GM19467 (cell line): ENCODE results near the gene WDFY4.

ENCODE experiments used
- ATAC-seq: cut with Tn5 transposase; IDR thresholded peaks from one replicate; pipeline ENCODE4 v1.9.1; 2021; ENCODE audit warnings: mild to moderate bottlenecking, moderate library complexity; ENCODE audit not compliant: unreplicated experiment

WDFY4 gene

GRCh38 chr10:48958598-48959190 lies 274.0 kb downstream of the WDFY4 start:
- ATAC-seq = no peak

DNA sequence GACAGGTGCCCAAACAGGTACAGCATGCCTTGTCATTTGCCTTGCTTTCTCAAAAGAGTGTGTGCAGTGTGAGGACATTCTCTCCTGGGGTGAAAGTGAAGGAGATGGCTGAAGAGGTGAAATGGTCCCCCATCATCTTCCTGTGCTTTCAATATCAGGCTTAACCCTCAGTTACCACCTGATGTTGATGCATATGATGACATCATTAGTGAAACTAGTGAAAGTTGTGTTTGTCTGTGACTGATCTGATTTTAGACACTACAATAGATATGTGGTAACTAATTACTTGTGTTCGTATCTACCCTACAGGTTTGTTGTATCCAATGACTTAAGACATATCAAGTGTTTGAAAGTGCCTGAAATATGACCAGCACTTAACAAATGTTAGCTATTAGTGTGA lies 279.4 kb downstream of the WDFY4 start:
- ATAC-seq = no peak

DNA sequence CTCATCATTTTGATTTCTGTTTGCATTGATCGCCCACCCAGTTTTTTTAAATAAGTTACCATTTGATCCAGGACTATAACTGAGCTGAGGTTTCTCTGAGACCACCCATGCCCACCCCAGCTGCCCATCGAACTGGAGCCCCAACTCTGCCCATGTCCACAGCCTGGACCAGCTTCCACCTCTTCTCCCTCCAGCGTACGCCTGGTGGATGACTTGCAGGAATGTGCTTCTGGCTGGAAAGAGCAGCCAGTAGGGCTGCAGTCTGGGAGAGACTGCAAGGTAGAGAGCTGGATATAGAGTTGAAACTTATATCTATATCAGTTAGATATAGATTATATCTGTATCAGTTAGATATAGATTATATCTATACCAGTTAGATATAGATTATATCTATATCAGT lies 280.8 kb downstream of the WDFY4 start:
- no peak for ATAC-seq

GRCh38 chr10:48968036-48968435 lies 283.4 kb downstream of the WDFY4 start:
- no peak for ATAC-seq

GRCh38 chr10:48970046-48970445 lies 285.4 kb downstream of the WDFY4 start:
- no peak for ATAC-seq

DNA sequence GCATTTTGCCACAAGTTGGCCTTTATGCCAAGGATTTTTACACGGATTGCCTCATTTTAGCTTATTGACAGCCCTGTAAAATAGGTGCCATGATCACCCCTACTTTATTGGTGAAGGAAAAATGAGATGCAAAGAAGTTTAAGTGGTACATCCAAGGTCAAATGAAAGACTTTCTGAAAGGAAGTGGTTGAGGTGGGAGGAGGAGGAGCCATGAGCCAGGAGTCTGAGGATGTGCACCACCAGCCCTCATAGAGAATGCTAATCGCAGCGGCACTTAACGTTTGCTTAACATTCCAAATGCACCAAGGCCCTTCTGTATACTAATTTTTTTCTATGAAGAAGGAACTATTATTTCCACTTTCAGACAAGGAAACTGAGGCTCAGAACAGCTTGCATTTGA lies 286.0 kb downstream of the WDFY4 start:
- no peak for ATAC-seq

DNA sequence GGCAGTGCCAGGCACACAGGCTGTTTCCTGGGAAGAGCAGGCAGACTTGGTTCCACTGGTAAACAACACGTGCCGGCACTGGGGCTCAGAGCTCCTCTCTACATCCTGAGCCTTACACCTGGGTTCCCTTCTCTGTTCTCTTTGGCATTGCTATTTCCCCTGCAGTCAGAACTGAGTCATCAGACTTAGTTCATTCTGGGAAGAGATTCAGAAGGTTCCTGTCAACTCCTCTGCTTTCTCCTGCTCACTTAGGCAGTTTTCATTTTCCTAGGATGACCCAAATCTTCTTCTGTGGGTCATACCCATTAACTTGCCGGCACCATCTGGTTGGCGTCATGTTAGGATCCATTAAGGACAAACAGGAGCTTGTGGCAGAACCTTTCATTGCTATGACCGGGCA lies 288.4 kb downstream of the WDFY4 start:
- ATAC-seq = no peak

GRCh38 chr10:48974510-48975156 lies 290.0 kb downstream of the WDFY4 start:
- no peak for ATAC-seq

- no peak for ATAC-seq
These were observed 291.5 kb downstream of the WDFY4 start for GRCh38 chr10:48976196-48976595.

GRCh38 chr10:48978318-48978717 lies 293.6 kb downstream of the WDFY4 start:
- ATAC-seq = no peak

- no peak for ATAC-seq
These were observed 296.7 kb downstream of the WDFY4 start for GRCh38 chr10:48981310-48981907.

DNA sequence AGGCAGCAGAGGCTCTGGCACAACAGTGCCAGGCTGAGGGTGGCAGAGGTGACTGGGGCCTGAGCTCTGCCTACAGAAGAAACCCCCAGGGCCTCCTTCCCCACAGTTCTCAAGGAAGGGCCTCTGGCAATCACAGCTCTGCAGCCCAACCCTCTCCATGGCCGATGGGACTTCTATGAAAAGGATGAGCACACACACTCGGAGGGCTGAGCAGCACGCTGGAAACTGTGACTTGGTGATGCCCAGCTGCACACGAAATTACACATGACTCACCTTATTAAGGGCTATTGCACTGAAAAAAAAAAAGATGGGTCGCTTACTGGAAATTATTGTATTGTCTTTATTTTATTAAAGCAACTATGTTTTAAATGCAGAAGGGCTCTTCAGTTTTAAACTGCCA lies 297.9 kb downstream of the WDFY4 start:
- no peak for ATAC-seq

DNA sequence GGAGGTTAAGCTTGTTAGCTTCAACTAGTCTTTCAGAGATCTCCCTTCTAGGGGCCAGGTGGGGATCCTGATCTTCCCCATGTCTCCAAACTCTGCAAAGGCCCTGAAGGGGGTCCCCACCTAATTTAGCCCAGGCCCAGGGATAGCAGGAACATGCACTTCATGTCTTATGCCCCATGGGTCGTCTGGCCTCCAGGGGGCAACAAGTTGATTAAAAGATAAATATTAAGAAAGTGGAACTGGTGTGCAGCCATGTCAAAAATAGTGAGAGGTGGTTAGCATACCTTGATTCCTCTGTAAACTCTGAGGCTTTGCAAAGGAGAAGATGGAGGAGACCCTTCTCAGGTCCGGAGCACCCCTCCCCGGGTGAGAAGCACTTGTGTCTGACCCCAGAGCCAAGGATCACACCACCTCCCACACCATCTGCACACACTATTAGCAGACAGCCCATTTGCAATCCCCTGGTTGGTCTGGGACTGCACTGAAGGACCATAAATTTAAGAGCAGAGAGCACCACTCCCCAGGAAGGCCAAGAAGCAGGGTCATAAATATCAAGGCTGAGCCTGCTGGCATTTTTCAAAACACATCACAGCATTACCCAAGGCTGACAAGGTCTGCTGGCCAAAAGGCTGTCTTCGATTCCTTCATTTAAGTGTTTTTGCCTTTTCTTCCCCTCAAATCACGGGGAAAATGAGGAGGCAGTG lies 299.1 kb downstream of the WDFY4 start:
- ATAC-seq = no peak

DNA sequence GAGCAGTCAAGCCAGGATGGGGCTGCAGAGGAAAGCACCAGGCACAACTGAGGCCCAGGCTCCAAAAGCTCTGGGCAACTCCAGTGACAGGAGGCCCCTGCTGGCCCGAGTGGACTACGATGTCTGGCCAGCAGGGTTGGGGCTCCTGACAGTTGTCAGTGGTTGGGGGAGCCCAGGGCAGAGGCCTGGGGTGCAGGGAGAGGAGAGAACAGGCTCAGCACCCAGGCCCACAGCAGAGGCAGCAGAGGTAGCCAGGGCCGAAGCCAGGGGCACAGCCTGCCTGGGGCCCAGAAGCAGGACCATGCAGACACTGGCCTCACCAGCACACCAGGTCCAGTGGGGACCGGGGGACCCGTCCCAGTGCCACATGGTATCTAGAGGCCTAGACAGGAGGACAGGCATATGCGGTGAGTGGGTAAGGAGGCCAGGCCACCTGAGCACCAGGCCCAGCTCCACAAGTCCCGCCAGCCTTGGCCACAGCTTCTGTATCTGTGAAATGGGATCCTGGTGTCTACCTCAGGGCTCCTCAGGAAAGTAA lies 301.0 kb downstream of the WDFY4 start:
- no peak for ATAC-seq

DNA sequence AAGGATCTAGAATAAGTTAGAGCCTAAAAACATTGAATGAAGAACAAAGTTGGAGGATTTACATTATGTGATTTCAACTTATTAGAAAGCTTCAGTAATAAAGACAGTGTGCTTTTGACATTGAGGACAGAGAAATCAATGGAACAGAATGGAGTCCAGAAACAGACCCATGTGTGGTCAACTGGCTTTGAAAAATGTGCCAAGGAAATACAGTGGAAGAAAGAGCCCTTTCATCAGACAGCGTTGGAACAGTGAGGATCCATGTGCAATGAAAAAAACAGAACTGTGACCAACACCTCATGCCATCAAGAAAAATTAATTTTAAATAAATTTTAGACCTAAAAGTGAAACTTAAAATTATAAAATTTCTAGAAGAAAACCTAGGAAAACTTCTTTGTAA lies 305.6 kb downstream of the WDFY4 start:
- ATAC-seq = no peak

DNA sequence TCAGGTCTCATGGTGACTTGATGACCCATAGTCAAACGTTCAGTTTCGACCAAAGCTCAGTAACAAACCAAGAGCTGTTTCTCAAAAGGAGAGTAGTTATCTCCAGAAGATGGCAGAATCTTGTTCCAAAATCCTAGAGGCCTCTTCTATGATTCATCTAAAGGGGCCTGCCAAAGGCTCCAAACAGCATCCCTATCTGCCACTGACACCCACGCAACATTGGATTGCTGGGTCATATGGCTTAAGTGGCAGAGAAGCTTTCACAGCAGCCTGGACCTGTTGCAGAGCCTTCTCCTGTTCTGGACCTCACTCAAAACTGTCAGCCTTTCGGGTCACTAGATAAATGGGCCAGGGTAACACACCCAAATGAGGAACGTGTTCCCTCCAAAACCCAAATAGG lies 309.0 kb downstream of the WDFY4 start:
- no peak for ATAC-seq

DNA sequence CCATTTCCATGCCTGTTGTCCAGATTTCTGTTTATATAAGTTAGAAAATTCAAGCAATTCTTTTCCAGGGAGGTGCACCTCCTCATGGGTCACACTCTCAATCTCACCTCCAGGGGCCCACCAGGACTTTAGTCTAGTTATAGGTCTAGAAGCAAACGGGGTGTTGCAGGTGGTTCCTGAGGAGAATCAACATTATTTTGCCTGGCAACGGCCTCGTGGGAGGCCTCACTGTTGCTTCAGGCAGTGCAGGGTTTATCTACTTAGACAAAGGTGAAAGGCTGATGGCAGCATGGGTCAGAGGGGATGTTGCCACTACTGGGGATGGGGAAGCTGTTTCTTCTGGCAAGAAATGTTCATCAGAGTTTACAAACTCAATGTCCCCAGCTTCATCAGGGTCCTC lies 311.7 kb downstream of the WDFY4 start:
- ATAC-seq = no peak

- no peak for ATAC-seq
These were observed 314.7 kb downstream of the WDFY4 start for GRCh38 chr10:48999346-48999745.

- no peak for ATAC-seq
These were observed 316.0 kb downstream of the WDFY4 start for GRCh38 chr10:49000437-49001398.

- no peak for ATAC-seq
These were observed 316.7 kb downstream of the WDFY4 start for GRCh38 chr10:49001402-49001801.
